CMK (cell line): ENCODE results near the gene NLRP1.

Experiments
- DNase-seq: peaks from one replicate; pipeline ENCODE4 v3.0.0-alpha.2; 2010; ENCODE audit warnings: low read depth

Gene NLRP1

GRCh38 chr17:5584383-5585286 lies at the start of gene NLRP1:
NLRP1 (minus strand) TSS chr17:5584509; CDS start chr17:5583957, 552 bp downstream.
- DNase-seq = peak; percentile 63

- no peak for DNase-seq
These were observed 47.8 kb upstream of the NLRP1 start for GRCh38 chr17:5631958-5632590.

DNA sequence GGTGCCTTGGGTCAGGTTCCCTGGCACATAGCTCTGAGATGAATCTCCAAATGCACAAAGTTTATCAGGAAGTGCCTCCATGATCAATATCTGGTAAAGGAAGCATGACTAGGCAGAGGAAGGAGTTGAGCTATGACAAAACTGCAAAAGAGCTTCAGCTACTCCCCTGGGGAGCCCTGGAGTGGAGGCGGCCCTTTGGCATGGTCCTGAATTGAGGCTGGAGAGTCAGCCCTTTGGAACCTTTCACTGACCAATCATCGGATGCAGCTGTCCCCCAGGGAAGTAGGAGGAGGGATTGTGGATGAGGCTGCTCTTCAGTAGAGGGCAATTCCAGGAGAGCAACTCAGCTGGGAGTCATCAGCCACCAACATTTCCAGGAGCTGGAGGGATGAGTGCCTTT lies 46.1 kb upstream of the NLRP1 start:
- no peak for DNase-seq

GRCh38 chr17:5629128-5629527 lies 44.8 kb upstream of the NLRP1 start:
- no peak for DNase-seq

- no peak for DNase-seq
These were observed 44.0 kb upstream of the NLRP1 start for GRCh38 chr17:5628262-5628661.

DNA sequence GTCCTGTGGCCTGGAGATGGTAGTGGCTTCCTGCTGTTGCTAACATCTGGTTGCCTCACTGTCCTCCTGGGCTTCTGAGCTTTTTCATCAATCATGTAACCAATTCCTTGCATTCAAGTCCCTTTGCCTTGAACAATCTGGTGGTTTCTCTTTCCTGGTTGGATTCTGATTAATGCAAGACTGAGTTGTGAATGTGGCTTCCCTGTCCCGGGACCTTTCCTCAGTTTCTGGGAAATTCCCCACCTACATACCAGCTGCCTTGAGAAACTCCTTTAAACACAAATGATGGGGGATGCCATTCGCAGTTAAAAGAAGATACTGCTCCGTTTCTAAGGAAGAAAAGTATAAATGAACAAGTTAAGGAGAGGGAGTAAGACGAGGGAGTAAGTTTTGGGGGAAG lies 39.9 kb upstream of the NLRP1 start:
- DNase-seq = no peak

- no peak for DNase-seq
These were observed 37.4 kb upstream of the NLRP1 start for GRCh38 chr17:5621729-5622128.

DNA sequence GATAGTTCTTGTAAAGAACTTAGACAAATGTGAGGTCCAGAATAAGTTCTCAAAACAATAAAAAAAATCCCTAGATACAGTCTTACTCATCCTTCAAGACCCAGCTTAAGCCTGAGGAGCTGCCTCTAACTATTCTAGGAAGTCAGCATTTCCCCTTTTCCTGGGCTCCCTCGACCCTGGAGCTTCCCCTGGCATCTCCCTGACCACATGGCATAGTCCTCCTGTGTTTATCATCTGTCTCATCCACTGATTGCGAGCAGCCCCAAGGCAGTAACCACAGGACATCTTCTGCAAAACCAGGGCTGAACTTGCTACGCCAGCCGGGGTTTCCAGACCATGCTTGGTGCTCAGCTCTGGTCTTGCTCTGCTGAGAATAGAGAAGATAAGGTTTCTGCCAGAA lies 36.7 kb upstream of the NLRP1 start:
- DNase-seq = no peak

DNA sequence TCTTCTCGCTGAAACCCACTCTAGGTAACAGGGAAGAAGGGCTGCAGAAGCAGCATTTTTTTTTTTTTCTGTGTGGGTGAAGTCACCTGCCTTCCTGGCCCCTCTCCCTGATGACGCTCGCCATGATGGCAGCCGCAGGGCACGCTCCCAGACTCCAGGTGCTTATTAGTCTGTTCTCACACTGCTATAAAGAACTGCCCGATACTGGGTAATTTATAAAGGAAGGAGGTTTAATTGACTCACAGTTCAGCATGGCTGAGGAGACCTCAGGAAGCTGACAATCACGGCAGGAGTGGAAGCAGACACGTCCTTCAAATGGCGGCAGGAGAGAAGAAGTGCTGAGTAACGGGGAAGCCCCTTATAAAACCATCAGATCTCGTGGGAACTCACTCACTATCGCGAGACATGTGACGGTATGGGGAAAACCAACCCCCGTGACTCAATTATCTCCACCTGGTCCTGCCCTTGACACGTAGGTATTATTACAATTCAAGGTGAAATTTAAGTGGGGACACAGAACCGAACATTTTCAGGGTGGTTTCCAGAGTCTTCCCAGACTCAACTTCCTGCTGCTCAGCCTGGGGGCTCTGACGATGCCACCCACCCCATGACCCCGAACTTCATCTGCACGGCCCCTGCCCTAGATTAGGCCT lies 34.9 kb upstream of the NLRP1 start:
- DNase-seq = no peak

DNA sequence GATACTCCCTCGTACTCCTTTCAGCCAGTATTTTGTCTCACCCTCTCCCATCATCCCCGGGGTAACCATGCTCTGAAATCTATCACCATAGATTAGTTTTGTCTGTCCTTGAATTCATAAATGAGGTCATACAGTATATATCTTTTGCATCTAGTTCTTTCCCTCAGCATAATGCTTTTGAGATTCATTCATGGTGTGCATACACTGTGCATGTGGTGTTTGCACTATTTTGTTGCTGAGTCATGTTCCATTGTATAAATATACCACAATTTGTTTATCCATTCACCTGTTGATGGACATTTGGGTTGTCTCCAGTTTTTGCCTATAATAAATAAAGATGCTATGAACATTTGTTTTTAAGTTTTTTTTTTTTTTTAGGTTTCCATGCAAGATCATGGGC lies 34.2 kb upstream of the NLRP1 start:
- no peak for DNase-seq

DNA sequence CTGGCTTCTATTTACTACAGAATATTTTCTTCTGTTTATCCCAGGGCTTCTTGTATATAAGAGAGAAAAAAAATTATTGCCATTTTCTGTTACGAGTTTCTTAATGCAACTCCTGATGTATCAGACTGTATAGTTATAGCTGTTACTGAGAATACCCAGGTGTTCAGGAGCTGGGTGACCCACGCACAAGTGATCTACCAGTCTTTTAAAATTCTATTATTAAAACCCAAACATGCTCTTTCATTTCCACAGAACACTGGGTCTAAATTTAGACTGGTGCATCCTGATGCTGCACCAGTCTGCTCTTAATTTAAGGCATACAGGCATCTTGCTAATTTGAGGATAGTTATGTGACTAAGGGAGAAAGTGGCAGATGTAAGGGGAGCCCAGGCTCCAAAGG lies 31.2 kb upstream of the NLRP1 start:
- DNase-seq = no peak

DNA sequence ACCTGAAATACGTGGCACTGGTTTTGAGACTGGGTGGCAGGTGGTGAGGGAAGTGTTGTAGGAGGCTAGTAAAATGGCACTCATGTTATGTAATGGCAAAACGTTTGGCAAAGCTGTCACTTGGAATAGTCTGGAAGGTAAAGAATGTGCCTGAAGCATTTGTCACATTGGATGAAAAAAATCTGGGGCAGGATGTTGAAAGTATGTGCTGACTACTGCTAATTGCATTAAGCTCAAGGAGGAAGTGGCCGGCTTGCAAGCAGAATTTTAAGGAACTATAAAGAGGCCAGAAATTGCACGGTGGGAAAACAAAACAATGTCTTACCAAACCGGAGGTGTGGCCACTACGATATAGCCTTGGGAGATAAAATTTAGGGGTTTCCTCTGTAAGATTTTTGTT lies 26.6 kb upstream of the NLRP1 start:
- DNase-seq = no peak

DNA sequence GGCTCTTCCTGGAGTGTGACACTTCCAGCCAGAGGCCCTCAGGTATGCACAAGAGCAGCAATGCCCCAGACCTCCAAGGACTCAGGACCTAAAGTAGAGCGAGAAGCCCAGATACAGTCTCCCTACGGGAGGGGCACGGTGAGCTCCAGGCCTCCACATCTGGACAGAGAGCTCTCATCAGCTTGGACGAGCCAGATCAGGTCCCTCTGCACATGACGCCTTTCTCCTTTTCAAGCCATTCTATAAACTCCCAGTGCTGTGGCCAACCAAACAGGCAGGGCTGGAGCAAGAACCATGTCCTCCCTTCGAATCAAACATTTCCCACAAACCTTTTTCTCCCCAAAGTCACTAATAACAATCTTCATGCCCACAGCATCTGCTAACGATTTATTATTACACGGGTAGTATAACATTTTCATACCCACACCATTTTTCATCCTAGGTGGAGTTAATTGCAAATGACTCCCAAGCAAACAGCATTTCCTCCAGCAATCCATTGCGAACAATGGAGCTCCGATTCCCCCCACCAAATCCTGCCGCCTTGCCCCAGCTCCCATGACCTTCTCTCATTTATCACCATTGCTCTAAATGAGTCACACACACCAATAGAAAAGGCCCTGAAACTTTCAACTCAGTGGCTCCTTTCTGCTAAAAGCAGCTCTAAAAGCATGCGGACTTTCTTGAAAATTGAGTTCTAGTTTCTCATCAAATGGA lies 24.2 kb upstream of the NLRP1 start:
- no peak for DNase-seq

GRCh38 chr17:5607946-5608345 lies 23.6 kb upstream of the NLRP1 start:
- DNase-seq = no peak

- no peak for DNase-seq
These were observed 21.1 kb upstream of the NLRP1 start for GRCh38 chr17:5605452-5605851.

GRCh38 chr17:5600041-5600440 lies 15.7 kb upstream of the NLRP1 start:
- no peak for DNase-seq

- DNase-seq = no peak
These were observed 14.1 kb upstream of the NLRP1 start for GRCh38 chr17:5598457-5598856.

DNA sequence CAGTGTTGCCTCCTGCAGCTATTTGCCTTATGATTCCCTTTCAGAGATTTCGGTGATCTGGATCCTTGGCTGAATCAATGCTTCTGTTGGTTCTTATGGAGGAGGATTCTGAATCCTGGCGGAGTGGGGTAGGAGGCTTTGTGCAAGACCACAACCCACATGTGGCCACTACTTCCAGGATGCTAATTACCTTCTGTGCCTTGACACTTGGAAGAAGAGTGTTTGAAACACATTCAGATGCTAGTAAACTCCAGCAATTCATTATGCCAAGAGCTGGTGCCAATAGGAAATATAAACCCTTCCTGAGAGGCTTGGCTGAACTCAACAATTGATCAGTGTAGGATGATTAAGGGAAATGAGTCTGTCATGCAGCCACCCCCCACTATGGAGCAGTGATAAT lies 12.1 kb upstream of the NLRP1 start:
- no peak for DNase-seq

DNA sequence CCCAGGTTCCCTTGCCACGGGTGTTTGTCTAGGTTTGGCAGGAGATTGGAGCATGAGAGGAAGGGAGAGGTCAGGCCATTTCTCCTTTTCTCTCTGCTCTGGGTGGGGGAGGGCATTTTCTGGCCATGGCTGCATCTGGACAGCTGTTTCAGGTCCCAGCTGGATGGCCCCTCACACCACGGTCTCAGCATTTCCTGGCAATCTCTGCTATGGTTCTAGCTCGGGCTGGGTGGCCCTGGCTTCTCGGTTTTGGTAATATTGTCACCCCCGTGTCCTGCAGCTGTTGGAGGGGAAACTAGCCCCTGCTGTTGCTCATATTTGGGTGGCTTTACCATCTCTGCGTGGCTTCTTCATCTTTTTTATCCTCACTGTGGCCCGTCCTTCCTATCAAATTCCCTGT lies 11.5 kb upstream of the NLRP1 start:
- no peak for DNase-seq

- no peak for DNase-seq
These were observed 8.1 kb upstream of the NLRP1 start for GRCh38 chr17:5592382-5592781.

DNA sequence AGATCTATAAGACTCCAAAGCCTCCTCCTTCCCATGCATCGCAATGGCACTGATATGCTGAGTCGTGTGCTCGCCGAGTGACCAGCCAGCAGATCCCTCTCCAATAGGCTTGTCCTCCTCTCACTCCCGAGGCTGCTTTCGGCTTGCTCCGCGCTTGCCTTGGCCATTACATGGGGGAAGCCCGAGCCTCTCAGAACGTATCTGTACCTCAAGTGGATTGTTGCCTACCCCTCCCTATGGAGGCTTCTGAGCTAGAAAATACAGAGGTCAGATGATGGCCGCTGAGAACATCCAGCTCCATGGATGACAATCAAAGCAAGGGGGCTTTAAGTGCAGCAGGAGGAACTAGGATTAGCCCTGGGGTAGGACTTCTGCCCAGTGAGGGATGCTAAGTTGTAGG lies 7.7 kb upstream of the NLRP1 start:
- no peak for DNase-seq

- no peak for DNase-seq
These were observed 4.3 kb upstream of the NLRP1 start for GRCh38 chr17:5588584-5588983.
